ENCODE results near the gene EIPR1.
"Not testable (repeated sequence)": the region's sequence is repeated elsewhere in the genome, so short reads cannot be mapped to it uniquely, and the experiment has no call there.

The EIPR1 gene

DNA sequence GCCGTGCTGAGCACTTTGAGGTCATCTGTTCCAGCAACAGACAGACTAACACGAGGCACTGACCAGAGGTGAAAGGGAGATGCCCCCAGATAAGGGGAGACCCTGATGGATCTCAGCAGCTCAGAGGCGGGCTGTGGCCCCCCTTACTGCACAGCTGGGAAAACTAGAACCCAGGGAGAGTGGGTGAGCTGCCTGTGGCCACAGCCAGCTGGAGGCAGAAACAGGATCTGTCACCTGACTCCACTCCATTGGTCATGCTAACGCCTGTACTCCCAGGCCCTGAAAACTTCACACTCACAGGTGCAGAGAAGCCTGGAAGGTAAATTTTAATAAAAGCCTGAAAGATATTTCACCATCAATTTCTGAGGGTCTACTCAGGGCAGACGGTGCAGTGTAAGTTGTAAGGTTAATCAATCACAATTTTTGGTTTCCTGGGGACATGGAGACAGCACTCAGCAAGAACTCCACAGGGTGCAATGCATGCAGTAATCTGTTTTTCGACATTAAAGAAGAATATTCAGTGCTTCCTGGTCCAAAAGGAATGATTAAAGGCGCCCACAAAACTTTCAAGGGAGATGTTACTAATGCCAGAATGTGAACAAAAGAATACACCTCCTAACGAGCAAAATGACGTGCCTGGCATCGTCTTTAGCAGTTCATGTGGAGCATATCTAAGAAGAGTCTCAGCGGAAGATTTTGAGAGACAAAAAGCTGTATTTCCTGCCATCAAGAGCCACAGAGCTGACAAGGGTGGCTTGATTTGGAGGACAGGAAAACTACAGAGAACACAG is 173.4 kb downstream of the EIPR1 start:
- no peak for DNase-seq

DNA sequence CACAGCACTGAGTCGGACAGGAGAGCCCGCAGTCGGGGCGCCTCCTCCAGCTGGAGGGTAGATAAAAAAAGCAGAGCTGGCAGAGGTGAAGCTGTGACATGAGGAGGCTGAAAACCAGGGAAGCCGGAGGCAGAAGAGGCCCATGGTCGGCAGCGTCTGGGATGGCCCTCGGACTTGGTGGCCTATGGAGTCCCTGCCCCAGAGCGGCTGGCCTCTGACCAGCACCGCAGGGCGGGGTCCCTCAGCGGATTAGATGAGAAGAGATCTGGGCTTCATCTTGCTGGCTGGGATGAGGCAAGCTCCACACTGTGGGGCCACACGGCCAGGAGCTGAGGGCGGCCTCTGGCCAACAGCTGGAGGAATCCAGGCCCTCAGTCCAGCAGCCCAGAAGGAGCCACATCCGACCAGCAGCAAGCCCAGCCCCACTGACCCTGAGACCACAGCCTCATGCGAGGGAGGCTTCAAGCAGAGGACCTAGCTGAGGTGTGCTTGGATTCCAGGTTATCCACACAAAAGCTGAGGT is 174.1 kb downstream of the EIPR1 start:
- no peak for DNase-seq

DNA sequence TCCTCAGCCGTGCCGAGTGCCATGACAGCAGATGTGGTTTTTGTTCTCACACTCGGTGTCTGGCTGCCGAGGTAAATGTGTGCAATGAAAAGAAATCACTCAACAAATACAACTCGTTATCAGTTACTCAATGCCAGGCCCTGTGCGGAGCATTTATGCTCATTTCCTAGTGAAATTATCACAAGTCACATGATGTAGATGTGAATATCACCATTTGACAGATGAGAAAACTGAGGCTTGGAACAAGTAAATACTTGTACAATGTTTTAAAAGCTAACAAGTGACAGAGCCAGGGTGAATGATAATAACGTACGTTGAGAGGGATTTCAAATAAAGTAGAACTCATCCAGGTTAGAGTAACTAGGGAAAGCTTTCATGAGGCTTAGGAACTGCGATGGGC is 174.7 kb downstream of the EIPR1 start:
- no peak for DNase-seq

DNA sequence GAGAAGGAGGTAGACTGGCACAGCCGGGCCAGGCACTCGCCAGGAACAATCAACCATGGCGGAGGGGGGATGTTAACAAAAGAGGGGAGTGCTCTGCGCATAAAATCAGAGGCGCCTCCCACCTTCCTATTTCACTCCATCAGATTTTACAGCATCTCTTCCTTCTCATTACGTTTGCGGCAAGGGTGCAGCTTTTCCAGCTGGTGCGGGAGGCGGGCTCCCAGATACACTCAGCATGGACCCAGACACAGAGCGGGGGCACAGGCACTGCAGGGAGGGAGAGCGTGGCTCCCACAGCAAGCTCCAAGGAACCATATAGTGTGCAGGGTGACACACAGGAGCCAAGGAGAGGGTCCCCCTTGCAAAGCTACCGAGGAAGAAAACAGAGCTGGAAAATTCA is 176.3 kb downstream of the EIPR1 start:
- no peak for DNase-seq

DNA sequence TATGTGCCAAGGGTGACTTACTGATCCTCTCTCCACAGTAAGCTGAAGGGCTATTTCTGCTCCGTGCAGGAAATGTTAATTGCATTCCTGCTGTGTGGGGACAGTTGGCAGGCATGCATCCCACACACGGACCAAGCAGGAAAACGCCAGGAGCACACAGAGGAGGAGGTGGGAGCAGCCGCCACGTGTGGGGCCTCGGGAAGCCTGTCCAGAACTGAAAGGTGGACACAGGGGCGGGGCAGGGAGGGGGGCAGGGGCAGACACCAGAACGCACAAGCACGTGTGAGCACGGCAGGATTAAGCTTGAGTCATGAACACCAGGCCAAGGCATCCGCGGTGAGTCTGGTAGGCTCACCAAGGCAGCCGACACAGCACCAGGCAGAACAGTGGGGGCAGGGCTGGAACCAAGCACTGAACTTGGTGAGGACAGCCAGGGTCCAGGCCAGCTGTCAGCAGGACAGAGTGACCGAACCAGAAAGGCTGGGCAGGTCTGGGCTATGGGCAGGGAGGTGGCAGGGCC is 177.1 kb downstream of the EIPR1 start:
- DNase-seq: no peak

DNA sequence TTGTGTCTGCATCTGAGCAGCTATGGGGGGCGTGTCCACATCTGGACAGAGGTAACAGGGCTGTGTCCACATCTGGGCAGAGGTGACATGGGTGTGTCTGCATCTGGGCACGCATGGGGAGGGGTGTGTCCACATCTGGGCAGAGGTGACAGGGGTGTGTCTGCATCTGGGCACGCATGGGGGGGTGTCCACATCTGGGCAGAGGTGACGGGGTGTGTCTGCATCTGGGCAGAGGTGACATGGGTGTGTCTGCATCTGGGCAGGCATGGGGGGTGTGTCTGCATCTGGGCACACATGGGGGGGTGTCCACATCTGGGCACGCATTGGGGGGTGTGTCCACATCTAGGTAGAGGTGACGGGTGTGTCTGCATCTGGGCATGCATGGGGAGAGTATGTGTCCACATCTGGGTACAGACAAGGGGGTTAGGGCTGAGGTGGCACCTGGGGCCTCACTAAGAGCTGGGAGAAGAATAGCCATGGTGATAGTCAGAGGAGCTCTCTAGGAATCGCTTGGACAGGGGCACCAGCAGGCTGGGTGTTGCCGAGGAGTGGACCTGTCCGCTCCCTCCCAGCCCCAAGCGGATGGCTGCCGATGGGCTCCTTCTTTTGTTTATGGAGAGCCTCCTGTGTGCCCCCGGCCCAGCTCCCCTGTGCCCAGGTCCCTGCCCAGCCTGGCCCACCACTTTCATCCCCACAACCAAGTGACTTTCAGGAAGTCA is 177.8 kb downstream of the EIPR1 start:
- DNase-seq: no peak

DNA sequence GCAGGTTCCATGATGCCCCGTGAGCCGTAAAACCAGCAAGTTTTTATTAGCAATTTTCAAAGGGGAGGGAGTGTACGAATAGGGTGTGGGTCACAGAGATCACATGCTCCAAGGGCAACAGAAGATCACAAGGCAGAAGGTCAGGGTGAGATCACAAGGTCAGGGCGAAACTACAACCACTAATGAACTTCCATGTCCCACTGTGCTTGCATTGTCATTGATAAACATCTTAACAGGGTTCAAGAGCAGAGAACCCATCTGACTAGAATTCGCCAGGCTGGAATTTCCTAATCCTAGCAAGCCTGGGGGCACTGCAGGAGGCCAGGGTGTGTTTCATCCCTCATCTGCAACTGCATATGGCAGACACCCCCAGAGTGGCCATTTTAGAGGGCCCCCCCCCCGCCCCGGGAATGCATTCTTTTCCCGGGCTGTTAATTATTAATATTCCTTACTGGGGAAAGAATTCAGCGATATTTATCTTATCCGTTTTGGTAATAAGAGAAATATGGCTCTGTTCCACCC is 178.9 kb downstream of the EIPR1 start:
- DNase-seq: not testable (repeated sequence)

DNA sequence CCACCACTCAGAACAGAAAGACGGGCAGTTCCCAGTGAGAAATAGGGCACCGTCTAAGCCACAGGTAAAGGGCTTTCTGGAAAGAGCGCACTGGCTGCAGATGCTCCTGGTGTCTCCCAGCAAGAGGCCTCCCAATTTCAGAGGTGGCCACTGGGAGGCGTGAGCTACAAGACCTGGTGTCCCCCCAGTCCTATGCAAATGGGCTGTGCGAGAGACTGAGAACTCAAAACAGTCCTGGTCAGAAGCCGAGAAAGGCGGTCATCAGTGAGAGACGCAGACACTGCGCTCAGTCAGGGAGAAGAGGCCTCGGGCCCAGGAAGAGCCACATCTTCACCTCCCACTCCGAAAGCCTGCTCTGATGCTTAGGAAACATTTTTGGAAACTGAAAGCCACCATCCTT is 179.5 kb downstream of the EIPR1 start:
- no peak for DNase-seq

DNA sequence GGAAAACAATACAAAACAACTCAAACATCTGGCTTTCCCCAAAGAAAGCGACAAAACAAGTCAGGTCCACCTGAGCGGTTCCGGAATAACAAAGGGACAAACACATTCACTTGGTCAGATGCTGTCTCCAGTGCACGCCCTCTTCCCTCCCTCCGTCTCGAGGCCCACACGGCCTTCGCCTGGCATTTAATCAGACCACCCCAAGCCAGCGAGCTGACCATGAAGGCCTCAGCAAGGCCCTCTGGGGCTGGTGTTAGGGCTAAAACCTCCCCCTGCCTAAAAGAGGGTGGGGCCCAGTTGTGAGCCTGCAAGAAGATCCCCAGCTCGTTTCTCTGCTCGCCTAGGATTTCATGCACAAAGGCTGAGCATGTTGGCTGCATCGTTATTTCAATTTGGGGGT is 180.3 kb downstream of the EIPR1 start:
- no peak for DNase-seq

DNA sequence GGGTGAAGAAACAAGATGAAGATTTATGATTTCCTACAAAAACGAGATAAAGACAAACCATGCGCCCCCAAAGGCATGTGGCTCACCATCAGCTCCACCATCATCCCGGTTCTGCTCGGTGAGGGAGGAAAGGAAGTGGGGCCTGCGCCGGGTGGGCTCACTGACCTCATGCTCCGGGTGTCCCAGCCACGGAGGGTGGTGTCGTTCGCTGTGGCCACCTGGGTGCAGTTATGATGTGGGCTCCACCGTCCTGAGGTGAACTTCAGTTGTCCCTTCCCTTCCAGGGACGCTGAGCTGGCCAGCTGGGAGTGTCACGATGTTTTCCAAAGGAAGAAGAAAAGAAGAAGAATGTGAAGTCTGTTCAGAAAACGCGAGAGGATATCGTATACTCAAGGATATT is 180.9 kb downstream of the EIPR1 start:
- DNase-seq: no peak

DNA sequence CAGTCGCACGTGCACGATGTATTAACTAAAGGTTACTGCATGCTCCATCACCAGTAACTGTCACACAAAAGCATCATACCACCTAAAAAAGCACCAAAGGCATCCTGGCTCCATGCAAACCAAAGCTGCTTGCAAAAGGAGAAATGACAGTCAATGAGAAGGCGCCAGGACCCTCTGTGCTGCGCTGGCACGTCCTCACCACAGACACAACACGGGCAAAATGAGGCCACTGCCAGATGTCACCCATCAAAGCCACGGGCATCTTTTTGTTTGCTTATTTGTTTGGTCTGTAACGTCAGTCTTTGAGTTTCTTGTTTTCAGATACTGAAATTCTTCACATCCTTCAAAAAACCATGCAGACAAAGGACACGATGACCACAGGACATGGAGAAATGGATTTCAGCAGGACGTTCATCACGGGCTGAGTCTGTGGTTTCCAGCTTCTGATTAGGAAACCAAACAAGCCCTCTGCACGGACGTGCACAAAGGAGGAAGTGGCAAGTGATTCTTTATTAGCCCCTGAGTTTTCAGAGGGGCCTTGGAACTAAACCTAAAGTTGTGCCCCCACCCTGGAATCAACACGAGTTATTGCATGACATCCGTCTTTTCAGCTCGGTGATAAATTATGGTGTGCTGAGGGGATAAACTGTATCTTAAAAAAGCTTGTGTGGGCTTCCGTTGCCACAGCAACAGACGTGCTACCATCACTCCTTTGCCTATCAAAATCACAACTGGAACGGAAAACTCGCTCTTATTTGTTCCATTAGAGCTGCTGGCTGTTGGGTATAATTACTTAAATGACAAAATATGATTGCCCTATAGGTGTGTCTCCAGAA is 181.8 kb downstream of the EIPR1 start:
- DNase-seq: no peak

DNA sequence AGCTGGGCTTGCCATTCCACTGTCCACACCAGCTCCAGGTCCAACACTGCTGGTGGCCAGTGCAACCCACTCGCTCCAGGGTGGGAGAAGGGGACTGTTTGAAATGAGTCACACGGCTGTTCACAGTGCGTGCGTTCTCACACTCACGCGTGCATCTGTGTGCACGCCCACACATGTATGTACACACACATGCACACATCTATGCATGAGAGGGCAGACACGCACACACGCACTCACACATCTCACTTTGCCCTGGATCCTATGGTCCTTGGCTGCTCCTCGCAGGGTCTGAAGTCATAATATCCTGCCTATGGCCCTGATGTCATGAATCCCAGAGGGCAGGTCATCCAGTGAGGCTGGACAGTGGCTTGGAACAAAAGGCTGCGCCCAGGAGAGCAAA is 182.8 kb downstream of the EIPR1 start:
- no peak for DNase-seq

DNA sequence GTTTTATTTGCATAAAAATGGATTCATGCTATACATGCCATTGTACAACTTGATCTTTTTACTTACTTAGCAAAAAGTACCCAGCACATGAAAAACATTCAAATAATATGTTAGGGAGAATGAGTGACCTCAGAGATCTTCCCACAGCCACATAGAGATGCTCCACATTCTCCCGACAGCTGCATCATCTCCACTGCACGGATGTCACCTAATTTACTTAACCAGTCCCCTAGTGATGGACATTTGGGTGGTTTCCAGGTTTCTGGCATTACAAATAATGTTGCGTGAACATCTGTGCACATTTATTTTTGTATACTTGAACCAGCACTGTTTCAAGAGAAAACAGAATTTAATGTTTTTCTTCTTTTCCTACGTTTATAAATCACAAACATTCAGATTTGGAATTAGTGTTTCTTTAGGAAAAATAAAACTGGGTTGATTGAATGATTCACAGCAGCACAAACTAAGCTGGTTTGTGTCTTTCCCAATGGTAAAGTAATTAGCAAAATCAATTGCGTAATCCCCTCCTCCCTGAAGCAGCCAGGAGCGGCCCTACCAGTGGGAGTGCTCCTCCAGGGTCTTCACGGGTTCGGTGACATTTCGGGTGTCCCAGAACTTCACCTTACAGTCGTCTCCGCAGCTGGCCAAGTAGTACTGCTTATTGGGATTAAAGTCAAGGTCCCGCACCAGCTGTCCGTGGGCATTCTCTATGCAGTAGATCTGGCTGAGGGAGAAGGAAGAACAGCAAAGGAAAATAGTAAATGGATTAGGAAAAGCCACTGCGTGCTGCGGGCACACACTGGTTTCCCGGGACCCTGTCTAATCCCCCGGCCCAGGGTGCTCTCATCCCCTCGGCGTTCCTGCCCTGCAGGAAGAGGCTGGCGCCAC is 183.9 kb downstream of the EIPR1 start:
- DNase-seq: no peak

DNA sequence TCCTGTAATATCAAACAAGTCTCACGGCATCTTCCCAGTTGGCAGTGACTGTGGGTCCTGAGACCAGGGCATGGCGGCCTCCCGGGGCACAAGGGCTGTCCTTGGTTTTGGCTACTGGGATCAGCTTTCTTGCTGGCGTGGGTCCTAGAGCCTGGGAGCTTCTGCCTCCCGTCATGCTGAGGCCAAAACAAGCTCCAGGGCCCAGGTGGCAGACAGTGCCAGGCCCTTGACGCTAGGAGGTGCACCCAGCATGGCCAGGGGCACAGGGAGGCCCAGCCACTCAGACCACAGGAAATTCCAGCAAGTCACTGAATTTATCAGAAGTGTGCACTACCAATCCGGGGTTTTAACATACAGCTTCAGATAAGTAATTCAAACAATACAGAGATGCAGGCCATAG is 184.7 kb downstream of the EIPR1 start:
- DNase-seq: peak; percentile 24

DNA sequence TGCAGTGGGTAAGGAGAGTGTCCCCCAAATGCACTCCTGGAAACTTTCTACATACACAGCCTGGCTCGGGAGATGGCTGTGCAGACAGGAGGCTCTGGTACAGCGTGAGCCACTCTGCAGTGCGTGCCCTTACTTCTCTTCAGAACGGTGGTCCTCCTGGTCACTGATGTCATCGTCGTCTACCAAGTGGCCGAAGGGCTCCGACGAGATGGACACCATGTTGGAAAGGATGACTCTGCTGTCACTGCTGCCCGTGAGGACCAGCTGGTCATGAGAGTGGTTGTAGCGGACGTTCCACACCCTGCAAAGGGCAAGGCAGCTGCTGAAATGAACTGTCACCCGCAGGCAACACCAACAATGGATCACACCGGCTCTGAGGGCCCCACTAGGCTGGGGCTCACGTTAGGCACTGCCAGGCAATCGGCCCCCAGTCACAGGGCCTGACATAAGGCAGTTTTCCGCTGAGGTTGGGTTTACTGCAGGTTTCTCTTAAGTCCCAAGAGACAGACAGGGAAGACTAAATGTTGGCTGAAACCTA is 185.3 kb downstream of the EIPR1 start:
- DNase-seq: no peak

DNA sequence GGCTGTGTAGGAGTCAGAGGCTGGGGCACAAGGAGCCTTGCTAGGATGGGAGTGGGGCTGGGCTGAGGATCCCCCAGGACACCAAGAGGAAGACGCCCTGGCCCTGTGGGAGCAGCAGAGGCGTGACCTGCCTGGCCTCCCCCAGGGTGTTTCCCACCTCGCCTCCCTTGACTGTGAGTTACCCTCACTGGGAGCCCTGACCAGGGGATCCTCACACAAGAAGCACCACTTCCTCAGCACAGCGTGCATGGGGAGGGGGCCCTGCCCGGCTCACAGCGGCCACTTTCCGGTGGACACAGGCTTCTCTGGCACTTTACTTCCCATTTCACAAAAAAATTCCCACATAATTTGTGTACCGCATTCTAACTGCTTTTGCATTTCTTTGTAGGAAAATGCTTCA is 187.7 kb downstream of the EIPR1 start:
- DNase-seq: no peak

DNA sequence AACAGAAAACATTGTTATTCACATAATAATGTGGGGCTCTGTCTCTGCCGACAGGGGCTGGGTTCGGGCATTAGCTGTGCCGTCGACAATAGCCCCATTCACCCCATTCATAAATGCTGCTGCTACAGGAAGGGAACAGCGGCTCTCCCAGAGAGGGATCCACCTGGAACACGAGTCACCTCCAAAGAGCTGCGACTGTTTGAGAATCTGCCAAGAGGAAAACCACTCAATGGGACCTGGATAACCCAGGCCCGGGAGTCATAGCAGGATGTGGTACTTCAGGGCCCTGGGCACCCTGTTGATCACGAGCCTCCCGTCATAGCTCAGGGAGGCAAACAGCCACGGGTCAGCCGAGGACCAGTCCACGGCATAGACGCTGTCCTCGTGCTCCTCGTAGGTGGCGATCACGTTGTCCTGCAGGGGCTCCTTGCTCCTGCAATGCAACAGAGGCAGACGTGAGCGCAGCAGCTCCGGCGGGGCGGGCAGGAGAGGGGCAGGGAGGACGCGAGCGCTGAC is 188.5 kb downstream of the EIPR1 start:
- DNase-seq: no peak

DNA sequence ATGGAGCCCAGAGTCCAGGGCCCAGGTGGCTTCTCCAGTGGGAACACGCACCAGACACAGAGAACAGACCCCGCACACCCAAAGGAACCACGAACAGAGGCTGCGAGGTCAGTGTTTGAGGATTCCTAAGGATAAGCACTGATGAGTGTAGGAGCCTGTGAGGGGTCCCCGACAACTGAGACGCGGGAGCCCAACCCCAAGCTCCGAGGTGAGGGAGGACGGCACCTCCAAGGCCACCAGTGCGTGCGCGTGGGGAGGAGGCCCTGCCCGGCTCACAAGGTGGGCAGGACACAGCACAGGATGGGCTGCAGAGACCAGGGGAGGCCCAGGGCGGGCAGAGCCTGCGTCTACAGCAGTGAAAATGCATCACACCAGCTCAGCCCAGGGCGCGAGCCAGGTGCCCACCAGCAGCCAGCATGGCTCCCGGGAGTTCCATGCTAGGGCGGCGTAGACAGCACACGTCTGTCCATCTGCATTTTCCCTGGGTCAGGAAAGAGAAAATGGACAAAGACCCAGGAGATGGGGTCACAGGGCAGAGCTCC is 189.1 kb downstream of the EIPR1 start:
- DNase-seq: no peak

DNA sequence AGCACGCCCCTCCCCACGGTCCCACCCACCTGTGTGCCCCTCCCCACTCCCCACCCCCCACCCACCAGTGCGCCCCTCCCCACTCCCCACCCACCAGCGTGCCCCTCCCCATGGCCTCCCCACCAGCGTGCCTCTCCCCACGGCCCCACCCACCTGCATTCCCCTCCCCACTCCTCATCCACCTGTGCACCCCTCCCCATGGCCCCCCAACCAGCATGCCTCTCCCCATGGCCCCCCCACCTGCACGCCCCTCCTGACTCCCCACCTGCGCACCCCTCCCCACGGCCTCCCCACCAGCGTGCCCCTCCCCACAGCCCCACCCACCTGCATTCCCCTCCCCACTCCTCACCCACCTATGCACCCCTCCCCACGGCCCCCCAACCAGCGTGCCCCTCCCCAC is 190.2 kb downstream of the EIPR1 start:
- no peak for DNase-seq

DNA sequence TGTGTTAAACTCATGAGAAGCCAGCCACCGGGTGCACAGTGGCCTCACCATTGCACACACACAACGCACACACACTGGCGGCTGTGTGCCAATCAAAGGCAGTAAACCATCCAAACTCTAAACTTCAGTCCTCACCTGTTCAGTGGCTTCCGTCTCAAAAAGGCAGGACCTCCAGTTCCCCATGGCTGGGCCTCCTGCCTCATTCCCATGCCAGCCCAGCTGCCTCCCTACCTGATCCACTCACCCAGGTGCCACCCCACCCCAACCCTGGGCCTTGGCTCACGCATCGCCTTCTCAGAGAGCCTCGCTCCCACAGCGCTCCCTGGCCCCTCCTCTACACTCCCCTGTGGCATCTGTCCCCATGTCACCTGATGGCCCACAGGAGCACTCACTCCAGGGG is 190.9 kb downstream of the EIPR1 start:
- DNase-seq: no peak

DNA sequence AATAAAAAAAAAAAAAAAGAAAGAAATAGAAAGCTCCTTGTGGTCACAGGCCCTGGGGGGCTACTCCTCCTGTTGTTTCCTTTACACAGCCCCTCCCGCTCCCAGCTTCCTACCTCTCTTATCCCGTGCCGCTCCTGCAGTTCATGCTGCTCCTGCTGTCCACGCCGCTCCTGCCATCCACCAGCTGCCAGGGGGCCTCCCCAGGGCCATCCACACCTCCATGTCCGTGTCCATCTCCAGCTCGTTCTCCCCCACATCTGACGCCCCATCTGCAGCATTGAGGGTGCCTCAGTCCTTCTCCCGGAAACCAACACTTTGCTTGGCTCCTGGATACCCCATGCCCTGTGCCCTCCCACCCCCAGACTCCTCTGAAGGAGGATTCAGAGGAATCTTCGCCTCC is 191.7 kb downstream of the EIPR1 start:
- no peak for DNase-seq
